NCI-H345 (cell line): ENCODE results near the gene PPFIA1.

ENCODE experiments used
- DNase-seq: peaks from one replicate; lab custom pipeline; 2025; lab: John Stamatoyannopoulos, UW

Gene PPFIA1

DNA sequence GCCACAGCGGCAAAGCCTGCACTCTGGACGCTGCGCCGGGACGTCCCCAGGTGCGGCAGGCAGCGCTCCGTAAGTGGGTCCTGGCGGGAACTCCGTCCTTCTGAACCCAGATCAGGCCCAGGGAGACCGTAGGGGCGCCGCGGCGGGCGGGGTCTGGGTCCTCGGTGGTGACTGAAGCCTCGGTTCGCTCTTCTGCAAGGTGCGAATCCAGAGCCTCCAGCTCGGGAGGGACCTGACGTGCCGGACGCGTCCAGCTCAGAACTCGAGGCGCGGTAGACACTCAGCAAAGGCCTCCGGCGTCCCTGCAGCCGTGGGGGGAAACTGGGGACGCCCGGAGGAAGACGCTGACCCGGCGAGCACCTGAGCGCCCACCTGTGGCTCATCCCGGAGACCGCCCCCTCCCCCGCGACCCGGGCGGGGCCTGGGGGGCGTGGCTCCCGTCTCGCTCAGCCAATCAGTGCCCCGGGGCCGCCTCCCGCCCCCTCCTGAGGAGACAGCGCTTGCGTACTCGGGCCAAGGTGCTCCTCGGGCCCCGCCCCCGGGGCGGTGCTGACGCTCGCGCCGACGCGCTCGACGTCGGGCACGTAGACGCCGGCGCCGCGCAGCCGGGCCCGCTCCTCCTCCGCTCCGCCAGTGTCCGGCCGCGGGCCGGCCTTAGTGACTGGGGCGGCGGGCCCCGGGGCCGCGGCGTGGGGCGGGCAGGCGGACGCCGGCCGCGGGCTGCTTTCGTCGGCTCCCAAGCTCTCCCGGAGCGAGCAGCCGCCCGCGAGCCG, at the start of gene PPFIA1:
TSS of gene PPFIA1 (plus strand) at position 587 of the 773 bp plus-strand sequence. CDS start 1,483 bp downstream, outside the sequence.
- peak; percentile 98 for DNase-seq

DNA sequence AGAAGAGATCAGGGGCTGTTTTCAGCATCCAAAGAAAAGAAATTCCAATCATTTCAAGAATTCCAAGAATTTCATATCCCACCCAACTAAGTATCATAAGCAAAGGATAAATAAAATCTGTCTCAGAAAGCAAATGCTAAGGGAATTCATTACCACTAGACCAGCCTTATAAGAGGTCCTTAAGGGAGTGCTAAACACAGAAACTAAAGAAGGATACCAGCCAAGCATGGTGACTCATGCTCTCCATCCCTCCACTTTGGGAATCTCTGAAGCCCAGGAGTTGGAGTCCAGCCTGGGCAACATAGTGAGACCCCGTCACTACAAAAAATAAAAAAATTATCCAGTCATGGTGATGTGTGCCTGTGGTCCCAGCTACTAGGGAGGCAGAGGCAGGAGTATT, 49.6 kb upstream of the PPFIA1 start:
- no peak for DNase-seq

- no peak for DNase-seq
These were observed 44.8 kb upstream of the PPFIA1 start for GRCh38 chr11:70225681-70226177.

- no peak for DNase-seq
These were observed 44.3 kb upstream of the PPFIA1 start for GRCh38 chr11:70226183-70226582.

- DNase-seq, result no peak
These were observed 43.5 kb upstream of the PPFIA1 start for GRCh38 chr11:70226967-70227366.

DNA sequence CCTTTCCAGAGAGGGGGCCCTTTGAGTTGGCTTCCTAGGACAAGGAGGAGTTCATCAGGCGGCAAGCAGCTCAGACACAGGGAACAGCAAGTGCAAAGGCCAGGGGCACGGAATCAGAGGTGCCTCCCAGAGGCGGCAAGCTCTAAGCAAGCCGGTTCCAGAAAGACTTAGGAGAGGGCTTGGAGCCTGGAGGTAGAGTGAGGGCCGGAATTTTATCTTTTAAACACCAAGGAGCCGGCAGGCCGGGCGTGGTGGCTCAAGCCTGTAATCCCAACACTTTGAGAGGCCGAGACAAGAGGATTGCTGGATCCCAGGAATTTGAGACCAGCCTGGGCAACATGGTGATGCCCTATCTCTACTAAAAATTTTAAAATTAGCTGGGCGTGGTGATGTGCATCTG, 40.8 kb upstream of the PPFIA1 start:
- DNase-seq, result no peak

GRCh38 chr11:70230151-70230839, 40.2 kb upstream of the PPFIA1 start:
- DNase-seq, result no peak

DNA sequence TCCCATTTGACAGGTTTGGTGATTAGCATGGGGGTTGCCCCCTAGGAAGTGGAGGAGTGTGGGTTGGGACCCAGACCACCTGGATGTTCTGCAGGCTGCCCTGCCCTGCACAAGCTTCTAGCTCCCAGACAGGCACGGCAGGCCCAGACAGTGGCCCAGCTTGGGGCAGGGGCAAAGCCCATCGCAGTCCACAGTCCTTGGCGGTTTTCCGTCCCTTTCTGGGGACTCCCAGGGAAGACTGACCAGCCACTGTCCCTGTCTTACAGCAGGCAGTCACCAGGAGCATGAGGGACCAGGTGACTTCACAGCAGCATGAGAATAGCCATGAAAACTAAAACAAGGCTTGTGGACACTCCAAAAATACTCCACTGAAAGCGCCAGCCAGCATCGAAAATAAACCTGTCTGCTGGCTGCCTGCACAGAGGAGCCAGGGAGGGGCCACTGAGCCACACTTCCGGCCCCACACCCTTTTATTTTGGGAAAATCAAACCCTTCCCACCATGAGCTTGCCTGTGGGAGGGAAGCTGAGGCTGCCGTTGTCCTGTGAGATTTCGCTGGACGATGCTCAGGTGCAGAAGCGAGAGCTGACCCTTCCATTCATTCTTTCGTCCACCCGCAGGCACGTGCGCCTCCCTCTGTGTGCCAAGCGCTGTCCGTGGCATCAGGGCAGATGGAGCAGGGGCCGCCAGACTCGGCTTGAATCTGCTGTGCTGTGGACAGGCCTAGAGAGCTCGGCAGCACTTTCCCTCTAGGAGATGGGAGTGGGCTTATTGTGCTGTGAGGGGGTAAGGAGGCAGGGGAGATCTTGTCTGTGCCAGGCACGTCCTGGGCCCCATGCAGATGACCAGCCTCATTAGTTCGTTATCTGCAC, 39.4 kb upstream of the PPFIA1 start:
- DNase-seq, result no peak

- no peak for DNase-seq
These were observed 37.5 kb upstream of the PPFIA1 start for GRCh38 chr11:70233034-70233433.

GRCh38 chr11:70233511-70233934, 37.0 kb upstream of the PPFIA1 start:
- DNase-seq, result no peak

DNA sequence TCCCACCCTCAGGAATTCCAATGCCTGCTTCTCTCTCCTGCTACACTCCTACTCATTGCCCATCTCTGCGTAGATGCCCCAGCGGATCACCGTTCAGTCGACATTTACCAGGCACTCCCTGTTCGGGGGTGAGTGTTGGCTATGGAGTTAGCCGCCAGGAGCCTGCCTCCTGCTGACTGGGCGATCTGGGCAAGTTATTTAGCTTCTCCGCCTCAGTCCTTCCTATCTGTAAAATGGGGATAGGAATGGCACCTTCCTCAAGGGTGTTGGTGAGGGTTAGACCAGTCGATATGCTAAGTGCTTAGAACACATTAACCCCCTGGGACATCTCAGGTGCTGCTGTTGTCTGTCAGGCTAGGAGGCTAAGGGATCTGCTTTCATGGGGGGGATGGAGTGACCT, 36.5 kb upstream of the PPFIA1 start:
- DNase-seq, result no peak

DNA sequence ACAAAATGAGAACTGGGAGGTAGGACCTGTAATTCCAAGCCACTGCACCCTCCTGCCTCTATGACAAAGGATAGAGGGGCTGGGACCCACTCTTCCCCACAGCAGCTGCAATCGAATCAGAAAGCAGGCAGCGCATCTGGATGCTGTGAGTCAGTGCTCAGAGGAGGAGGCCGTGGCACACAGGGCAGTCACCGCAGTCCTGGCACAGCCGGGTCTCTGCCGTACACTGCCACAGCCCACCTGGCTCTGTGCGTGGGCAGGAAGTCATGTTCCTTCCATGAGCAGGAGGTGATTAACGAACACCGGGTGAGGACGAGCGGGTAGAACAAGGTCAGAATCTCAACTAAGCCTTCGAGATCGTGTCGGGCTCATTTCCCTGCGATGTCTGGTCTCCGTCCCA, 30.2 kb upstream of the PPFIA1 start:
- DNase-seq, result no peak

DNA sequence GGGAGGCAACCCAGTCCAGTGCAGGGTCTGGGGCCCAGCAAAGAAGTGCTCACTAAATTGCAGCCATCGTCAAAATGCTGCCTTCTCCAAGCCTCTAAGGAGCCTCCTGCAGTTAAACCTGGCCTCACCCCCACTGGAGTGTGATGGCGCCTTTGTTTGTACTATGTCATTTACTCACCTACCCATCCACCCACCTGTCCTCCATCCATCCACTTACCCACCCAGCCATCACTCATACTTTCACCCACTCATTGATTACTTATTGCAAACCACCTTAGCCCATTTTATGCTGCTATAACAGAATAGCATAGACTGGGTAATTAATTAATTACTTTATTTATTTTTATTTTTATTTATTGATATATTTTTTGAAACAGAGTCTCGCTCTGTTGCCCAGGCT, 28.8 kb upstream of the PPFIA1 start:
- no peak for DNase-seq

- DNase-seq, result no peak
These were observed 27.6 kb upstream of the PPFIA1 start for GRCh38 chr11:70242885-70243284.

DNA sequence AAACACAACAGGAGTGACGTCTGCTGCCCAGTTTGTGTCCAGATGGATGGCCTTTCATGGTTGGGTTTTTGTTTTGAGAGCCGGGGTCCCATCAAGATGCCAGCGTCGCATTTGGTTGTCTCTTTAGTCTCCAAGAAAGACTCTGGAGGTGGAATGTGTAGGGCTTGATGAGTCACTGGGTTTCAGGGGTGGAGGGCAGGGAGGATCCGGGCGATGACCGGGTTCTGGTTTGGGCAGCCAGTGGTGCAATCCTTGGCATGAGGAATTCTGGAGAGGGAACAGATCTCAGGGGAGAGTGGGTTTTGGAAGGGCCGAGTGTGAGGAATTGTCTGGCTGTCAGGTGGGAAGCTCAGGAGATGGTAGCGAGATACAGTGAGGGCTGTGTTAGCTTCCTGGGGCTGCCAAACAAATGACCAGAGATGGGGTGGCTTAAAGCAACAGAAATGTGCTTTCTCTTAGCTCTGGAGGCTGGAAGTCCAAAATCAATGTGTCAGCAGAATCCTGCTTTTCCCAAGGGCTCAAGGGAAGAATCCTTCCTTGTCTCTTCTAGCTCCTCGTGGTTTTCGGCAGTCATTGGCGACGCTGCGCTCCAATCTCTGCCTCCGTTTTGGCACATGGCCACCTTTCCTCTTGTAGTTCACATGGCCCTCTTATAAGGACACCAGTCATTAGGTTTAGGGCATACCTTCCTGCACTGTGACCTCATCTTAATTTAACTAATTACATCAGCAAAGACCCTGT, 26.4 kb upstream of the PPFIA1 start:
- no peak for DNase-seq

DNA sequence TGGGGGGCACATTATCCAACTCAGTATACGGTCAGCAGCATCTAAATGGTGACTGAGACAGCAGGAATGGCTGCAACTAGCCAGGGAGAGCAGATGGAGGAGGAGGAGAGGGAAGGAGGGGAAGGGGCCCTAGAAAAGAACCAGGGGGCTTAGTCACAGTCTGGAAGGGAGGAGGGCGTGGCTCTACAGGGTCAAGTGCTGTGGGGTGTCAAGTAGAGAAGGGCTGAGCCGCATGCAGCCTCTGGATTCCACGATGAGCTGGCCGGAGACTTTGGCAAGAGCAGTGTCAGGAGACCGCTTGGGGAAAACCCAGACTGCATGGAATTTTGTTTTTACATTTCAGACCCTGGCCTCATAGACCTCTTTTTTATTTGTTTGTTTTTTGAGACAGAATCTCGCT, 25.8 kb upstream of the PPFIA1 start:
- DNase-seq, result no peak

- DNase-seq, result no peak
These were observed 24.3 kb upstream of the PPFIA1 start for GRCh38 chr11:70246196-70246595.

- DNase-seq, result no peak
These were observed 23.3 kb upstream of the PPFIA1 start for GRCh38 chr11:70247042-70247709.

DNA sequence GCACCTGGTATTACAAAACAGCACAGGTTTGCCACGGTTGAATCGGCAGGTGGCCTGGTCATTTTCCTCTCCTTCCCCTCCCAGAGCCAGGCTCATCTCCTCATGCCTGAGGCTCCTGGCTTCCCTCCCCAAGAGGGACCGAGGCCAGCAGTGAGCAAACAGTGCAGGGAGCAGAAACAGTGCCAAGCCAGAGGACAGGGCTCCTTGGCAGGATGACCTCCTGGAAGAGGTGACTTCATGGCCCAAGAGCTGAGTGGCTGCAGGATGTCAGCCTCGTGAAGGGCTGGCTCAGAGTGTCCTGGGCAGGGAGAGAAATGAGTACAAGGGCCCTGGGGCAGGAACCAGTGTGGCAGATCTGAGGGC, 22.8 kb upstream of the PPFIA1 start:
- DNase-seq, result no peak

DNA sequence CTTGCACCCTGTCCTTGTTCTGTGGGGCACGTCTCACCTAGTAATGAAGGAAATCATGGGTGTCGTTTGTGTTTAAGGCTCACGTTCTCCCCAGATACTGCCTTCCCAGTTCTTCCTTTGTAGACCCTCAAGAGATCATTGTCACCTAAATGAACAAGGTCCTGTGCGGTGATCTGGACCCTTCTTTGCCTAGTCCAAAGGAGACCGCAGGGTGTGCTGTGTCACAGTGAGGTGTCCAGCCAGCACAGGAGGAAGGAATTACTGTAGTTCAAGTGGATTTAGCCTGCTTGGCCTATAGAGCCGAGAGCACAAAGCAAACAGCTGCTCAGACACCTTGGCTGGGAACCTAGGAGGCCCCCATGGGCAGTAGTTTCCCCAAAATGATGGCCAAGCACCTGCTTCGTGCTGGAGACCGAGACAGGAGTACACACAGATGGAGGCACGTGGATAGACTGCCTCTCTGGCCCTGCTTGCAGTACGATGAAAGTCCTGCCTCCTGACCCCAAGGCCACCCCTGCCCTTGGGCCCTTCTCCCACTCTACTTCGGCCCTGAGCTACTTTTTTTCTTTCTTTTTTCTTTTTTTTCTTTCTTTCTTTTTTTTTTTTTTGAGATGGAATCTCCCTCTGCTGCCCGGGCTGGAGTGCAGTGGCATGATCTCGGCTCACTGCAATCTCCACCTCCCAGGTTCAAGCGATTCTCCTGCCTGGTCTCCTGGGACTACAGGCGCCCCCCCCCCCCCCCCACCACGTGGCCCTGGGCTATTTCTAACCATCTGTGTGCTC, 19.4 kb upstream of the PPFIA1 start:
- no peak for DNase-seq
